OCI-M2 (cell line): ENCODE measurements around the gene PVR.

Source experiments
- DNase-seq: peaks from one replicate; lab custom pipeline; 2025; ENCODE audit not compliant: unreplicated experiment; lab: John Stamatoyannopoulos, UW

PVR gene

GRCh38 chr19:44642377-44642776 lies 1.3 kb upstream of the PVR start:
- no peak for DNase-seq

GRCh38 chr19:44644402-44645016 lies 799 bp downstream of the PVR start:
- DNase-seq = no peak

GRCh38 chr19:44645407-44646048 lies 1.8 kb downstream of the PVR start:
- no peak for DNase-seq

GRCh38 chr19:44646049-44646416 lies 2.3 kb downstream of the PVR start:
- DNase-seq = no peak

GRCh38 chr19:44647144-44647543 lies 3.4 kb downstream of the PVR start:
- no peak for DNase-seq

- DNase-seq = no peak
These were observed 5.0 kb downstream of the PVR start for GRCh38 chr19:44648631-44649251.

GRCh38 chr19:44649578-44650145 lies 6.0 kb downstream of the PVR start:
- DNase-seq = no peak

GRCh38 chr19:44653343-44653742 lies 9.6 kb downstream of the PVR start:
- DNase-seq = no peak

GRCh38 chr19:44653977-44654774 lies 10.5 kb downstream of the PVR start:
- DNase-seq = no peak

- no peak for DNase-seq
These were observed 13.7 kb downstream of the PVR start for GRCh38 chr19:44657211-44657921.

GRCh38 chr19:44658069-44658733 lies 14.5 kb downstream of the PVR start:
- DNase-seq = no peak

- no peak for DNase-seq
These were observed 16.4 kb downstream of the PVR start for GRCh38 chr19:44660081-44660480.

- no peak for DNase-seq
These were observed 17.5 kb downstream of the PVR start for GRCh38 chr19:44661205-44661604.

- no peak for DNase-seq
These were observed 18.2 kb downstream of the PVR start for GRCh38 chr19:44661904-44662303.

- no peak for DNase-seq
These were observed 19.1 kb downstream of the PVR start for GRCh38 chr19:44662691-44663385.

GRCh38 chr19:44663996-44664395 lies 20.3 kb downstream of the PVR start:
- DNase-seq = no peak

- DNase-seq = no peak
These were observed 21.3 kb downstream of the PVR start for GRCh38 chr19:44664976-44665375.

GRCh38 chr19:44666852-44667556 lies 23.3 kb downstream of the PVR start:
- DNase-seq = no peak
